ENCODE data around the gene MOK. TPM values are rescaled to one million over a fixed set of nuclear protein-coding genes. Genes with fewer than 3 reads are reported as not detected.

MOK gene
- total RNA-seq, 1 experiment from 2014 or later, result 2.8 TPM

GRCh38 chr14:102192840-102193502 is 112.0 kb downstream of the MOK start:
- Histone ChIP-seq H4K91ac (ENCODE audit: insufficient read length, low read depth, low read length) (no peak overlapping the region), H2BK120ac (ENCODE audit: low read depth, low read length, poor library complexity, severe bottlenecking) (no peak overlapping the region), H3K79me2 (ENCODE audit: insufficient read depth, low read length) (peaks cover 2% of the 10 kb centered on the region; the same call in 1 of the 2 replicates), H3K4me2 (ENCODE audit: insufficient read depth, insufficient read length, low read length) (no peak overlapping the region), H3T11ph (ENCODE audit: low read length) (no peak overlapping the region), H4K5ac (ENCODE audit: insufficient read length, low read depth, low read length) (no peak overlapping the region), H3K9me3 (ENCODE audit: control insufficient read depth, low read depth, low read length) (no peaks in the 10 kb centered on the region), H4K8ac (replicated peaks; ENCODE audit: insufficient read length, low read depth, low read length) (no peak overlapping the region), H2BK20ac (ENCODE audit: low read depth, low read length, poor library complexity, severe bottlenecking) (no peak overlapping the region), H2BK5ac (ENCODE audit: insufficient read length, low read length) (no peak overlapping the region), H2BK12ac (ENCODE audit: insufficient read length, low read depth, low read length) (no peak overlapping the region), H3K23me2 (ENCODE audit: insufficient read length, low read depth, low read length, poor library complexity, severe bottlenecking) (no peaks in the 10 kb centered on the region), H3K9ac (ENCODE audit: extremely low read depth, insufficient read length, low read length) (no peak overlapping the region), H3K79me1 (ENCODE audit: insufficient read depth, low read depth, low read length, poor library complexity, severe bottlenecking) (peaks cover 8% of the 10 kb centered on the region), H3K27me3 (ENCODE audit: insufficient read depth, low read length) (no peaks in the 10 kb centered on the region), H3K4me1 (ENCODE audit: insufficient read depth, low read length) (peaks cover 4% of the 10 kb centered on the region; the same call in 1 of the 2 replicates), H3K4ac (ENCODE audit: low read depth, low read length) (no peak overlapping the region), H3K14ac (ENCODE audit: insufficient read depth, low read length) (no peak overlapping the region), H3K27ac (ENCODE audit: insufficient read length, low read depth, low read length) (no peak overlapping the region), H3K23ac (ENCODE audit: insufficient read length, low read depth, low read length) (no peak overlapping the region), H4K20me1 (ENCODE audit: control insufficient read depth, insufficient read depth, insufficient read length) (no peaks in the 10 kb centered on the region), H2AFZ (ENCODE audit: low read length) (no peak overlapping the region), H2BK15ac (ENCODE audit: low read depth, low read length) (no peak overlapping the region), H2AK5ac (ENCODE audit: insufficient read length, low read length) (no peak overlapping the region), H3K18ac (ENCODE audit: insufficient read length, low read depth, low read length) (no peak overlapping the region), H3K56ac (ENCODE audit: insufficient read length, low read depth, low read length) (no peak overlapping the region)
- no CpG with 5 or more reads among the region's 13 CpGs for WGBS (ENCODE audit: extremely low coverage, insufficient read length, low lambda C conversion rate)
- H3K27ac Mint-ChIP-seq, result peak overlapping the region in 2 of 3 experiments; percentile 31 to 65; a peak in 5 of 7 replicates
- no peak overlapping the region; a peak in 1 of 5 replicates for H3K4me3 Mint-ChIP-seq
- no peak for DNase-seq
- H3K9me3 Mint-ChIP-seq, result no peaks in the 10 kb centered on the region
- no peaks in the 10 kb centered on the region for H3K27me3 Mint-ChIP-seq (ENCODE audit: low read depth)
- H3K4me1 Mint-ChIP-seq, result peaks cover 29 to 31% of the 10 kb centered on the region in 2 experiments
- no peak for TF ChIP-seq CTCF (conservative IDR thresholded peaks at IDR 0.05)
- H3K36me3 Mint-ChIP-seq (ENCODE audit: insufficient read depth in 1 of 3, low read depth in 3 of 3), result peaks cover 9 to 21% (median 14%) of the 10 kb centered on the region in 3 experiments; a peak in 6 of 7 replicates

Measured in H9 (cell line).